Measurements from ENCODE around the gene ZSCAN2.
"Not testable (repeated sequence)": the region's sequence is repeated elsewhere in the genome, so short reads cannot be mapped to it uniquely, and the experiment has no call there.

ZSCAN2 gene

GRCh38 chr15:84600687-84601554 lies at the start of gene ZSCAN2:
ZSCAN2 (plus strand) TSS chr15:84601009; CDS start chr15:84603928, 2,919 bp downstream.
- DNase-seq (ENCODE audit: low spot score): peak; percentile 98

GRCh38 chr15:84551624-84552023 lies 49.2 kb upstream of the ZSCAN2 start:
- DNase-seq (ENCODE audit: low spot score): not testable (repeated sequence)

GRCh38 chr15:84552896-84553295 lies 47.9 kb upstream of the ZSCAN2 start:
- DNase-seq (ENCODE audit: low spot score): no peak

GRCh38 chr15:84556690-84557089 lies 44.1 kb upstream of the ZSCAN2 start:
- not testable (repeated sequence) for DNase-seq (ENCODE audit: low spot score)

- DNase-seq (ENCODE audit: low spot score): not testable (repeated sequence)
These were observed 32.8 kb upstream of the ZSCAN2 start for GRCh38 chr15:84568021-84568420.

- peak; percentile 44 for DNase-seq (ENCODE audit: low spot score)
These were observed 30.6 kb upstream of the ZSCAN2 start for GRCh38 chr15:84570164-84570735.

- DNase-seq (ENCODE audit: low spot score): no peak
These were observed 28.6 kb upstream of the ZSCAN2 start for GRCh38 chr15:84572231-84572630.

GRCh38 chr15:84575493-84575892 lies 25.3 kb upstream of the ZSCAN2 start:
- DNase-seq (ENCODE audit: low spot score): no peak

GRCh38 chr15:84577891-84578290 lies 22.9 kb upstream of the ZSCAN2 start:
- not testable (repeated sequence) for DNase-seq (ENCODE audit: low spot score)

GRCh38 chr15:84579261-84579721 lies 21.5 kb upstream of the ZSCAN2 start:
- peak; percentile 71 for DNase-seq (ENCODE audit: low spot score)

GRCh38 chr15:84581676-84582428 lies 19.0 kb upstream of the ZSCAN2 start:
- not testable (repeated sequence) for DNase-seq (ENCODE audit: low spot score)

GRCh38 chr15:84582583-84583157 lies 18.1 kb upstream of the ZSCAN2 start:
- peak; percentile 44 for DNase-seq (ENCODE audit: low spot score)

GRCh38 chr15:84583921-84584320 lies 16.9 kb upstream of the ZSCAN2 start:
- DNase-seq (ENCODE audit: low spot score): not testable (repeated sequence)

GRCh38 chr15:84586696-84587095 lies 14.1 kb upstream of the ZSCAN2 start:
- DNase-seq (ENCODE audit: low spot score): no peak

- DNase-seq (ENCODE audit: low spot score): peak; percentile 92
These were observed 12.5 kb upstream of the ZSCAN2 start for GRCh38 chr15:84588053-84588874.

GRCh38 chr15:84590406-84590805 lies 10.4 kb upstream of the ZSCAN2 start:
- DNase-seq (ENCODE audit: low spot score): no peak

- DNase-seq (ENCODE audit: low spot score): no peak
These were observed 9.0 kb upstream of the ZSCAN2 start for GRCh38 chr15:84591815-84592214.

GRCh38 chr15:84594617-84595290 lies 6.1 kb upstream of the ZSCAN2 start:
- DNase-seq (ENCODE audit: low spot score): no peak

- no peak for DNase-seq (ENCODE audit: low spot score)
These were observed 5.1 kb upstream of the ZSCAN2 start for GRCh38 chr15:84595660-84596059.

- no peak for DNase-seq (ENCODE audit: low spot score)
These were observed 3.5 kb upstream of the ZSCAN2 start for GRCh38 chr15:84597296-84597695.

GRCh38 chr15:84598250-84598649 lies 2.6 kb upstream of the ZSCAN2 start:
- DNase-seq (ENCODE audit: low spot score): no peak
